Coronary artery (tissue), 2 donors: ENCODE data around the gene COX6A1.

Experiments used
- DNase-seq: peaks from one replicate; pipeline ENCODE4 v3.0.0-alpha.2; 2017; ENCODE audit warnings: low spot score
- H3K27ac ChIP-seq, 2 donors: fragments of 200-600 bp; sonication (generic); one replicate each; pipeline ENCODE4 v1.5.1; 2016 to 2019
- H3K4me3 ChIP-seq: fragments of 200-600 bp; sonication (generic); 2 replicates; pipeline ENCODE4 v1.5.1; 2016; ENCODE audit warnings: mild to moderate bottlenecking, moderate library complexity
- CTCF ChIP-seq: fragments of 200-600 bp; sonication (generic); IDR thresholded peaks from one replicate; pipeline ENCODE4 v1.5.1; 2019; ENCODE audit warnings: antibody characterized with exemption

COX6A1 gene

DNA sequence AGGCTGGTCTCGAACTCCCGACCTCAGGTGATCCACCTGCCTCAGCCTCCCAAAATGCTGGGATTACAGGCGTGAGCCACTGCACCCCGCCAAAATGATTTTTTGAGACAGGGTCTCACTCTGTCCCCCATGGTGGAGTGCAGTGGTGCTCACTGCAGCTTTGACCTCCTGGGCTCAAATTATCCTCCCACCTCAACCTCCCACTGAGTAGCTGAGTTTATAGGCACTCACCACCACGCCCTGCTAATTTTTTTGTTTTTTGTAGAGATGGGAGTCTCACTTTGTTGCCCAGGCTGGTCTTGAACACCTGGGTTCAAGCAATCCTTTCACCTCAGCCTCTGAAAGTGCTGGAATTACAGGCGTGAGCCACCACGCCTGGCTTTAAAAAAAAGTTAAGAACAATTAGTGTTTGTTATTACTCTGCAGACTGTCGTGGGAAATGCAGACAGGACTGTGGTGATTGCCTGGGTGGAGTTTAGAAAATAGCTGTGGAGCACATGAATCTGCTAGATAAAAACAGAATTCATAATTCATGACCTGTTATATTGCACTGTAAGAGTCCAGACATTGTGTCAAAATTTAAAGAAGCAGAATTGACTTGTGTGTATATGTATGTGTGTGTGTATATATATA is 9.2 kb upstream of the COX6A1 start:
- Histone ChIP-seq H3K27ac (no peak overlapping the region), H3K4me3 (no peak overlapping the region)
- no peak for DNase-seq
- no peak for TF ChIP-seq CTCF

DNA sequence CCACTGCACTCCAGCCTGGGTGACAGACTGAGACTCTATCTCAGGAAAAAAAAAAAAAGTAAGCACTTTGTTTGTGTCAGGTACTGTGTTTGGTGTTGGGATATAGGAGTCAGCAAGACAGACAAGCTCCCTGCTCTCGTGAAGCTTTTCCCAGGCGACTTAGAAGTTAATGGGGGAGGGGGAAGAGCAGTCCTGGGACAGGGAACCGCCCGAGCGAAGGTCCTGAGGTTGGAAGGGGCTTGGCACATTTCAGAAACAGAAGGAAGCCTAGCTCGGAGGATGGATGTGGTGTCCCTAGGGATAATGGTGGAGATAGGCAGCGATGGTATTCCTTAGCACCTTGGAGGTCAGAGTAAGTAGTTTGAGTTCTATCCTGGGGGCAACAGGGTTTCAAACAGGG is 8.5 kb upstream of the COX6A1 start:
- DNase-seq = no peak
- Histone ChIP-seq H3K27ac (no peak overlapping the region), H3K4me3 (no peak overlapping the region)
- no peak for TF ChIP-seq CTCF

DNA sequence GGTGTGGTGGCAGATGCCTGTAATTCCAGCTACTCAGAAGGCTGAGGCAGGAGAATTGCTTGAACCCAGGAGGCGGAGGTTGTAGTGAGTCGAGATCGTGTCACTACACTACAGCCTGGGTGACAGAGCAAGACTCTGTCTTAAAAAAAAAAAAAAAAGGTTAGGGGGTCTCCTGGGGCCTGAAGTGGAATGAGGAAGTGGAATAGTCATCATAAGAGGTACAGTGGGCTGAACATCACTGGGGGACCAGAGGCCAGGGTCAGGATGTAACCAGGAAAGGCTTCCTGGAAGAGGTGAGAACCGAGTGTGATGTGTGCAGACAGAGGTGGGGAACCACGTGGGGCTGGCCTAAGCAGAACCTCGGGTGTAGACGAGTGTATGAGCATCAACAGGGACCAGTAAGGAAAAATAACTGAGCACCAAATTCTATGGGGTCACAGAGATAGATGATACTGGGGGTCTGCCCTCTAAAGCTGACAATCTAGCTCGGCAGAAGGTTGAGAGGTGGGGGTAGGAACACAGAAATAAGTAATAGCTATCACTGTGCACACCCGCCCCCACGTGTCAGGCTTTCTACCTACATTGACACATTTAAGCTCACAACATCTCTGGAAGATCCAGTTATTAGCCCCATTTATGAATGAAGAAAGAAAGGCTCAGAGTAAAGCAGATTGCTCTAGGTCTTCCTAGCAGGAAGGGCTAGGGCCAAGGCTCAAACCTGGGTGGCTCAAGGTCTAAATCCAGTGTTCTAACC is 5.0 kb upstream of the COX6A1 start:
- no peak overlapping the region for H3K4me3 ChIP-seq
- DNase-seq = no peak
- H3K27ac ChIP-seq = no peak overlapping the region
- no peak for TF ChIP-seq CTCF

GRCh38 chr12:120438495-120439198 is 734 bp downstream of the COX6A1 start:
- Histone ChIP-seq H3K27ac (peak overlapping the region; percentile 76 to 88), H3K4me3 (peak overlapping the region; percentile 82)
- no peak for DNase-seq
- no peak for TF ChIP-seq CTCF

GRCh38 chr12:120439646-120440247 is 1.8 kb downstream of the COX6A1 start:
- no peak overlapping the region for H3K27ac ChIP-seq
- no peak for DNase-seq
- peak; percentile 19 for TF ChIP-seq CTCF
- peak overlapping the region; percentile 28 for H3K4me3 ChIP-seq

- no peak overlapping the region for H3K27ac ChIP-seq
- H3K4me3 ChIP-seq = no peak overlapping the region
- no peak for TF ChIP-seq CTCF
- DNase-seq = no peak
Measured at GRCh38 chr12:120444676-120445075, 6.8 kb downstream of the COX6A1 start.
